Calu3 (cell line): Measurements from ENCODE around the gene NNAT. TPM values are rescaled to one million over a fixed set of nuclear protein-coding genes. Genes with fewer than 3 reads are reported as not detected.
A peak's percentile ranks its signal among the peaks of the same experiment; 100 is the strongest.

Experiments
- BruUV-seq: library from RNA; stranded (reverse); fragments of 400-500 nt; replicated peaks from 2 replicates; lab custom pipeline; 2021; lab: Mats Ljungman, UMichigan
- CTCF ChIA-PET: fragments of 300-600 bp; sonication (Branson Sonifier 250); formaldehyde crosslinking; loops from one replicate; lab custom pipeline; 2022; ENCODE audit warnings: antibody characterized with exemption; lab: Charles Lee
- DNase-seq: peaks from one replicate; pipeline ENCODE4 v3.0.0; 2022
- H3K27ac Mint-ChIP-seq: one replicate; pipeline ENCODE4 v1.8.0; 2022; ENCODE audit warnings: mixed read lengths; ENCODE audit not compliant: unreplicated experiment
- H3K27me3 Mint-ChIP-seq: one replicate; pipeline ENCODE4 v1.8.0; 2022; ENCODE audit warnings: mixed read lengths; ENCODE audit not compliant: unreplicated experiment
- H3K36me3 Mint-ChIP-seq: one replicate; pipeline ENCODE4 v1.8.0; 2022; ENCODE audit warnings: mild to moderate bottlenecking, moderate library complexity, mixed read lengths; ENCODE audit not compliant: insufficient read depth, unreplicated experiment
- H3K4me1 Mint-ChIP-seq: one replicate; pipeline ENCODE4 v1.8.0; 2022; ENCODE audit warnings: mild to moderate bottlenecking, low read depth, mixed read lengths; ENCODE audit not compliant: unreplicated experiment
- H3K4me3 Mint-ChIP-seq: one replicate; pipeline ENCODE4 v1.8.0; 2022; ENCODE audit warnings: mild to moderate bottlenecking, low read depth, moderate library complexity, mixed read lengths; ENCODE audit not compliant: unreplicated experiment
- H3K9me3 Mint-ChIP-seq: one replicate; pipeline ENCODE4 v1.8.0; 2022; ENCODE audit warnings: low read depth, mixed read lengths; ENCODE audit not compliant: unreplicated experiment
- intact Hi-C: fragments of 100-400 bp; cut with micrococcal nuclease; formaldehyde crosslinking; loops from one replicate; pipeline ENCODE4 v1.10.0; 2022; ENCODE audit not compliant: unreplicated experiment
- total RNA-seq: library from RNA; stranded (reverse); gene quantifications from 2 replicates; pipeline ENCODE4 v1.2.3, GENCODE V29; 2022
- TF ChIP-seq, protein P1 (sequence below): fragments of 200-600 bp; IDR thresholded peaks from one replicate; pipeline ENCODE4 v1.8.0; 2022; ENCODE audit warnings: antibody characterized with exemption; ENCODE audit not compliant: unreplicated experiment

Gene NNAT
- total RNA-seq, 1 experiment from 2014 or later: not detected

DNA sequence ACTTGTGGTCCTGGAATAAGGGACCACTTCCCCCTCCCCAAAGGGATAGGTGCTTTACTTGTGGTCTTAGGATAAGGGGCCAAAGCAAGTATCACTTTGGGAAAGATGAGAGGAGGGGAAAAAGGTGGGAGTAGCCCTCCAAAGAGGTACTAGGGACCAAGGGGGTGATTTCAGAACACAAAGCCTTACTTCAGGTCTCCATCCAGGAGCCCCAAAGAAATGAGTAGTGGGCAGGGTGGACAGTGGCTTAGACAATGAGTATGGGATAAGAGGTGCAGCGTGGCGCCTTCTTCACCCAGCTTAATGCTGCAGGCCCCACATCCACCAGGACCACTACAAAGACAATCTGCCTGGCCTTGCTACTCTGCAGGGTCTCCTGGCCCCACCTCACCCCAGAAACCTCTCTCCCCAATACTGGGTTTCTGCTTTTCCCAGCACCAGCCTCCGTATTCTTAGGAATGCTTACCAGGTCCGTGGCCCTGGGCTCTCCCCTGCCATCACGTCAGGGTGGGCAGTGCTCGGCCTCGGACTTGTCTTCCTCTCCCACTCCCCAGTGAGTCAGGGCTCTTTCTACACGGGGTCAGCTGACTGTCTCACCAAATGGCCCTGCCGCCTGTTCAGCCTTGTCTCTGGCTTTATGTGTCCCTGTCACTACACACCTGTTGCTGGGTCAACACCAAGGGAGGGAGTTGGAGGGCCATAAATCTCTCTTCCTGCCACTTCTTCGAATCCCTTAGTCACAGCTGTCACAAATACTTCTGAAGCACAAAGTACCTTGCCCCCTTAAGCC, 3.1 kb downstream of the NNAT start:
- no TSS peak for BruUV-seq
- CTCF ChIA-PET: no interaction called here
- DNase-seq: no peak
- H3K36me3 Mint-ChIP-seq: peaks cover 71% of the 10 kb centered on the region
- peaks cover 12% of the 10 kb centered on the region for H3K27me3 Mint-ChIP-seq
- peaks cover 37% of the 10 kb centered on the region for H3K4me1 Mint-ChIP-seq
- intact Hi-C loops: no loop called here
- no peak overlapping the region for H3K4me3 Mint-ChIP-seq
- peaks cover 3% of the 10 kb centered on the region for H3K9me3 Mint-ChIP-seq
- TF ChIP-seq, protein P1, sequence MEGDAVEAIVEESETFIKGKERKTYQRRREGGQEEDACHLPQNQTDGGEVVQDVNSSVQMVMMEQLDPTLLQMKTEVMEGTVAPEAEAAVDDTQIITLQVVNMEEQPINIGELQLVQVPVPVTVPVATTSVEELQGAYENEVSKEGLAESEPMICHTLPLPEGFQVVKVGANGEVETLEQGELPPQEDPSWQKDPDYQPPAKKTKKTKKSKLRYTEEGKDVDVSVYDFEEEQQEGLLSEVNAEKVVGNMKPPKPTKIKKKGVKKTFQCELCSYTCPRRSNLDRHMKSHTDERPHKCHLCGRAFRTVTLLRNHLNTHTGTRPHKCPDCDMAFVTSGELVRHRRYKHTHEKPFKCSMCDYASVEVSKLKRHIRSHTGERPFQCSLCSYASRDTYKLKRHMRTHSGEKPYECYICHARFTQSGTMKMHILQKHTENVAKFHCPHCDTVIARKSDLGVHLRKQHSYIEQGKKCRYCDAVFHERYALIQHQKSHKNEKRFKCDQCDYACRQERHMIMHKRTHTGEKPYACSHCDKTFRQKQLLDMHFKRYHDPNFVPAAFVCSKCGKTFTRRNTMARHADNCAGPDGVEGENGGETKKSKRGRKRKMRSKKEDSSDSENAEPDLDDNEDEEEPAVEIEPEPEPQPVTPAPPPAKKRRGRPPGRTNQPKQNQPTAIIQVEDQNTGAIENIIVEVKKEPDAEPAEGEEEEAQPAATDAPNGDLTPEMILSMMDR: no peak
- H3K27ac Mint-ChIP-seq: no peak overlapping the region

DNA sequence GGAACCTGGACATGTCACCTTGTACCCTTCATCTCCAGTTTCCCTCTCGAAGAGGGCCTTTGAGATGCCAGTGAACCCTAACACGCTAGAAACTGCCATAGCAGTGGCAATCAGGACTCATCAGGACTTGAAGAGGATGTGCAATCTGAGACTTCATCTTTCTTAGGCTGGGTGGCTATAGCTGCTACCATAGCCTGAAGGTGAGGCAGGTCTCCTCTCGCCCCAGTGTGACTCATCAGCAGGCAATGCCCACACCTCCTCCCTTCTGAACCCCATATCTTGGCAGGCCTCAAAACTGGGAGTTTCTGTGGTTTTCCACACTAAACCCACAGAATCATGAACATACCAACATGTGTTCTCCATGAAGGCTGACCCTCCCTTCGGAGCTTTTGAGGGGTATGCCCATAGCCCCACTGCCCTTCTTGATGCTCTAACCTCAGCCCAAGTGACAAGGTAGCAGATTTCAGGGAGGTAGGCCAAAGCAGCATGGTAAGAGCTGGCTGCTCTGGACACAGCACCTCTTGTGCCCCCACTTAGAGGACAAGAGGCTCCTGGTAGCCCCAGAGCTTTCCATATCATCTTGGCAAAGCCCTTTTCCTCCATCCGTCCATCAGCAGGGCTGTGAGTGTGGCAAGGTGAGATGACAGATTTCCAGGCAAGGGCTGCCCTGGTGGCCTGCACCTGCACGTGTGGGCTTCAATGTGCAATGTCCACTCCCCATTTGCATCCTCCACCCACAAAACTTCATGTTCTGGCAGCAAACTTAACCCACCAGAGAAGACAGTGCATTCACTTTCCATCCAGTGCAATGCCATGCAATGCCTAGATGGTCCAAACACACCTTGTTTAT, 4.0 kb downstream of the NNAT start:
- Mint-ChIP-seq H3K27me3 (peaks cover 22% of the 10 kb centered on the region), H3K9me3 (peaks cover 4% of the 10 kb centered on the region), H3K27ac (no peak overlapping the region), H3K4me1 (peaks cover 40% of the 10 kb centered on the region), H3K4me3 (peak overlapping the region; percentile 91), H3K36me3 (peaks cover 69% of the 10 kb centered on the region)
- BruUV-seq: no TSS peak
- TF ChIP-seq, protein P1: no peak
- peak; percentile 48 for DNase-seq
- CTCF ChIA-PET: interaction anchor here (1.7 kb wide), 1 partner anchor 330 kb away, joined by 4 read pairs; no protein-coding TSS in a partner anchor
- intact Hi-C loops: loop anchor here (5.0 kb wide), 1 partner anchor 188 kb away; no protein-coding TSS in a partner anchor

- CTCF ChIA-PET: interaction anchor here (1.7 kb wide), 1 partner anchor 330 kb away, joined by 4 read pairs; no protein-coding TSS in a partner anchor
- Mint-ChIP-seq H3K9me3 (peaks cover 4% of the 10 kb centered on the region), H3K36me3 (peaks cover 62% of the 10 kb centered on the region), H3K27ac (no peak overlapping the region), H3K27me3 (peaks cover 29% of the 10 kb centered on the region), H3K4me1 (peaks cover 40% of the 10 kb centered on the region), H3K4me3 (peak overlapping the region; percentile 91)
- BruUV-seq: no TSS peak
- TF ChIP-seq, protein P1: no peak
- intact Hi-C loops: loop anchor here (5.0 kb wide), 1 partner anchor 189 kb away; no protein-coding TSS in a partner anchor
- DNase-seq: no peak
Observed at GRCh38 chr20:37525810-37526209, 4.8 kb downstream of the NNAT start.

DNA sequence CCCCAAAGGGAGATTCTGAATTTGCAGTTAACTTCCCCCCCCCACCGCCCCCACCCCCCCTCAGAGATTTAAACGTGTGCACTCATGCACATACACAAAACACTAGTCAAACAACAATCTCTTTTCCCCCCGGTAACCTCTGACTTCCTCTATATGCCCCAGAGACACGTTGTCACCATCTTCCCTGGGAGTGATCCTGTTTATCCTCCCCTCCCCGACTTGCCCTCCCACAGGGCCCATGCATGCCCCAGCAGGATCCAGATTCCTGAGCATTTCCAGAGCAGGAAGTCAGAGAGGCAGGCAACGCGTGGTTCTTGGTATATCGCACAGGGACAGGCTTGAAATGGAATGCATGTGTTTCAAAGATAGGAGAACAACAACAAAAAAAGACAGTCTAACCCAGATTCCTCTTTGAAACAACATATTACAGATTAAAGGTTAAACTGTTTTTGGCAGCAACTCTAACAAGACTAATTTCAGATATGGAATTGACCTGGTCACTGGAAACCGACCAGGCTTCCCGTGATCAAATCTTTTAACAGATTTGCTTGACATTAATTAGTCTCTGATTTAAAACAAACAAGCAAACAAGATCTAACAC, 5.3 kb downstream of the NNAT start:
- H3K4me3 Mint-ChIP-seq: peak overlapping the region; percentile 91
- TF ChIP-seq, protein P1: no peak
- H3K27ac Mint-ChIP-seq: peak overlapping the region; percentile 100
- peaks cover 4% of the 10 kb centered on the region for H3K9me3 Mint-ChIP-seq
- H3K36me3 Mint-ChIP-seq: peaks cover 61% of the 10 kb centered on the region
- BruUV-seq: no TSS peak
- DNase-seq: peak; percentile 49
- peaks cover 34% of the 10 kb centered on the region for H3K27me3 Mint-ChIP-seq
- CTCF ChIA-PET: interaction anchor here (1.7 kb wide), 1 partner anchor 331 kb away, joined by 4 read pairs; no protein-coding TSS in a partner anchor
- H3K4me1 Mint-ChIP-seq: peaks cover 40% of the 10 kb centered on the region
- intact Hi-C loops: loop anchor here (5.0 kb wide), 1 partner anchor 189 kb away; no protein-coding TSS in a partner anchor
